RCC 7860 (cell line): ENCODE results near the gene JAKMIP3.
"Not testable (repeated sequence)": the region's sequence is repeated elsewhere in the genome, so short reads cannot be mapped to it uniquely, and the experiment has no call there.

ENCODE experiments used
- DNase-seq: peaks from one replicate; pipeline ENCODE4 v3.0.0-alpha.2; 2015; ENCODE audit warnings: low spot score
- FAIRE-seq: peaks from 2 replicates; lab custom pipeline; 2012; peaks lifted over from hg19 to GRCh38; lab: Jason Lieb, UNC

Gene JAKMIP3

DNA sequence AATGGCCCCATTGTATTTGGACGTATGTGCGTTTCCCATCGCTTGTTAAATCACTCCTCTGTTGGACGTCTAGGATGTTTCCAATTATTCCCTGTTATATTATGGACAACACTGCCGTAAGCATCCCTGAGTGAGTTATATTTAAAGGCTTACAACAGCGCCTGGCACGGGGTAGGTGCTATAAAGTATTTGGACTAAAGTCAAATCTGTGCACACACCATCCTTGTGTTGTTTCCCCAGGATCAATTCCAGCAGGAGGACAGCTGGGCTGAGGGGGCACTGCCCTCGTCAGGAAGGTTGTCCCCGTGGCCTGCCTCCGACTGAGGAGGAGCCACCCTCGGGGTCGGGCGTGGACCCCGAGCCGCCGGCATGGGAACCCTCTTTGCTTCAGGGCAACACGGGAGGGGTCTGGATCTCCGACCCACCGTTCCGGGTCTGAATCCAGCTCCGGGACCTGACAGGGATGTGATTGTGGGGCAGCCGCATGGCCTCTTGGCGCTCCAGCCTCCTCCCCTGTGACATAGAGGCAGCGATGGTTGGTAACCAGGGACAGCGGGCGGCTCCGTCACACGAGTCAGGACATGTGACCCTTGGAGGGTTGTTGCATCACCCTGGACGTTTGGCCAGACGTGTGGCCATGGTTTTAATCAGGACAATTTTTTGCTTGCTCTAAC lies 1.5 kb upstream of the JAKMIP3 start:
- FAIRE-seq (no peak), DNase-seq (no peak)

DNA sequence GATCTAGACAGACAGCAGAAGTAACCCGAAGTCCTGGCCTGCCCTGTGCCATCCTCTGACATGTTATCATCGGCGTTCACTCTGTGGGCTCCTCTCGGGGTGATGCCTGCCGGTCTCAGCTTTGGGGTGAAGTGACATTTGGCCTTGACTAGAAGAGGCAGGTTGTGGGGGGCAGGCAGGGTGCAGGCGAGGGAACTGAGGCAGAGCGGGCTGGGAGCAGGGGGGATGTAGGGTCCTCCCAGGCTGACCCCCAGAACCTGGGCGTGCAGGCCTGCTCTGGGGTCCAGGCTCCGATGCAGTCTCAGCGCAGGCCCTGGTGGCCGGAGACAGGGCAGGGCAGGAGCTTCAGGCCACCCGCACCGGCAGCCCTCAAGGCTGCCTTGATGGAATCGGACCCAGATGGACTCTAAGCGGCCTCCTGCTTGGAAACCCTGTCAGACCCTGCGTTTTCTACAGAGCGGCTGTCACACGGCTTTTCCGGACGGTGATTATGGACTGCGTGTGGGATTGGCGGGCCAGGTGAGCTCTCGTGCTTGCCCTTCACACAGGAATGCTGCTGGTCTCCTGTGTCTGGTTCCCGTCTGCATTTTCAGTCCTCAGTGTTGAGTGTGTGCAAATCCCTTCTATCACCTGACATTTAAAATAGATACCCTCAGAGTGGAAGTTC lies 842 bp upstream of the JAKMIP3 start:
- DNase-seq: no peak

DNA sequence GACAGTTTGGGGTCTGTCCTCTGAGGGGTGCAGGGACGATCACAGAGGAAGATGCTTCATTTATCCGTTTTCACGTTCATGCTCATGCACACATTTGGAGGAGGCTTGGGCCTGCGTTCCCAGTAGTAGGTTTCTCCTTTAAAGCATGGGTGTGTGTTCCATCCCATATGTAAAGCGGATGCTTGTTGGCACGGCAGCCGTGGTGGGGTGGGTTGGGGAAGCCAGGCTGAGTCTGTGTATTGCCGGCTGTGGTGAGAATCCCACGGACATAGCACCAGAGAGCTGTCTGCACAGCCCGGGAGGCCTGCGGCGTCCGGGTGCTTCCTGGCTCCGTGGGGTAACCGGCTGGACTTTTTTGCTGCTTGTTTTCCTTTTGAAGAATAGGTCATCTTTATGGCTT lies 440 bp downstream of the JAKMIP3 start:
- FAIRE-seq (no peak), DNase-seq (no peak)

More for the DNA sequence above, 842 bp upstream of the JAKMIP3 start:
- FAIRE-seq: no peak

DNA sequence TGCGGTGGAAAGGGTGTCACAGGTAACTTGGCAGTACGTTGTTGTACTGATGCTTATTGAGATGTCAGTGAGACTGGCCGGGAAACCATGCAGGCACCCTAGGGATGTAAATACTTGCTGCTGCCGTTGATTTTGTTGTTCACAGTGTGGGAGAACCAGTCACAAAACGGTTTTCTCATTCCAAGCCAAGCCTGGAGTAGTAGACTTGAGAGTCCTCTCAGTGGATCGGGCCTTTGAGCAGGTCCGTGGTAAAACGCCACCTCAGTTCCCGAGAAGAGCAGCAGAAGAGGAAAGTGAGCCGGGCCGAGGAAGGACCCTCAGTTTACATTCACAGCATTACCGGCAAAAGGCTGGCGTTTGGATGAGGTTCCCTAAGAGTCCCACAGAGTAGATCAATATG lies 1.1 kb downstream of the JAKMIP3 start:
- no peak for DNase-seq
- no peak for FAIRE-seq

DNA sequence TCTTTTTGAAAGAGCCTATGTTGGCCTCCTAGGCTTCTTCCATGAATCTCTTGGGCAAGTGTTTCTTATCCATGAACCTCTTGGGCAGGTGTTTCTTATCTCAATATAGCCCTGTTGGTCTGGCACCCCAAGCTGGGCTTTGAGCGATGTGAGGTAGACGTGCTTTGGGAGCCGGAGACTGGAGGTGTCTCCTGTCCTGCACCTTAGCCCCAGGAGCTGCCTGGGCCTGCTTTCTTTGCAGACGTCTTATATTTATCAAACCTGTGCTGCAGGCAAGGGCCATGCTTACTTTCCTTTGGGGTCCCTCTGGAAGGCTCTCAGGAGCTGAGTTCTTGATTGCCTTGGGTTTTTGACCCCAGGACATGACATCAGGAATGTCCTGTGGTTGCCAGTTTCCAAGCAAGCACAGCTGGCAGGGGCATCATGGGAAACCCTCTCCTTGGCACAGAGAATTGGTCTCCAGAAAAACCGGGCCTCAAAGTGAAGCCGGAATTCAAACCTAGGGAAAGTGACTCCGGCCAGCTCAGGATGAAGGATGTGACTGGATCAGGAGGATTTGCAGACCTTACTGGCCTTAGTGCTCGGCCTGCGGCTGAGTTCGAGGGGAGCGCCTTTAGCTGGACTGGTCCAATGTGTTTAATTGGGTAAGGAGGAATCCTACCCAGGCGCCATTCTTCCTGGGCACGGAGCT lies 2.8 kb downstream of the JAKMIP3 start:
- FAIRE-seq: no peak

DNA sequence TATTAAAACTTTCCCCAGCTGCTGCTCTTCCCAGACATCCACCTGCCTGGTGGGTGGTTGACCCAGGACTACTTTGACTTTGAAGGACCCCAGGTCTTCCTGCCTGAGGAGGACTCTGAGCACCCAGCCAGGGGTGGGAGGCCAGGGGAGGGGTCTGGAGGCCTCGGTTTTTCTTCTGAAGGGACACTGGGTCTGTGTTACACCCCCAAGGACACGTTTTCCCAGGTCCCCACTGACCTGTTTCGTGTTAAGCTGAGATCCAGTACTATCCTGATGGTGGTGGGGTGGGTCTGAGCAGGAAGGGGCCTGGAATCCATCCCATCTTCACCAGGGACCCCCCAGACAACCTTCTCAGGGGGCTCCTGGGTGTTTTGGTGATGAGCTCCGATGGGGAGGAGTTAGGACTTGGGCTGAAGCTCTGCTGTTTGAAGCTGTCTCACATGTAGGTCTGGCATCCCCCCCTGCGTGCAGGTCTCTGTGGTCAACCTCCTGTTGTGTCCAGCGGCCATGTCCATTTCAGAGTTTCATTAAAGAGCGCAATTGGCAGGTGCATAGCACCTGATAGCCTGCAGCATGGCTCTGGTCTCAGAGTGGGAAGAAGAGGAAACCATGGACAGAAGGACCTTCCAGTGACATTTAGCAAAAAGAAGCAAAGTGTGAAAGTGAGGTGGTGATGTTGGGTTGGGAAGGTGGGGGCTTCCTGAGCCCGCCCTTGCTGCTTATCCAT lies 3.5 kb downstream of the JAKMIP3 start:
- FAIRE-seq: no peak

More for the DNA sequence above, 2.8 kb downstream of the JAKMIP3 start:
- no peak for DNase-seq

DNA sequence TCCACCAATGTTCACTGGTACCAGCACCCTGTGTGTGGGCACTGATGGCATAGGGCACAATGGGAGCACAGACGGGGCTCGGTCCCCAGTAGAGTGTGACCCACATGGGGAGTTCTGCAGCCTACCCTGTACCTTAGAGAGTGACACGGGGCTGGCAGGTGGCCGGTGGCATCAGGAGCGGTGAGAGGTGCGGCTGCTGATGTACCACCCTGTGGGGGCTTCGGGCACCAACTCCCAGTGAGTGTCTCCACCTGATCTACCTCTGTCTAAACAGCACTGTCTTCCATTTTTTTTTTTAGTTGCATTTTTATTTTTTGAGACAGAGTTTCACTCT lies 4.1 kb downstream of the JAKMIP3 start:
- no peak for DNase-seq
- FAIRE-seq: no peak

More for the DNA sequence above, 3.5 kb downstream of the JAKMIP3 start:
- DNase-seq: no peak

DNA sequence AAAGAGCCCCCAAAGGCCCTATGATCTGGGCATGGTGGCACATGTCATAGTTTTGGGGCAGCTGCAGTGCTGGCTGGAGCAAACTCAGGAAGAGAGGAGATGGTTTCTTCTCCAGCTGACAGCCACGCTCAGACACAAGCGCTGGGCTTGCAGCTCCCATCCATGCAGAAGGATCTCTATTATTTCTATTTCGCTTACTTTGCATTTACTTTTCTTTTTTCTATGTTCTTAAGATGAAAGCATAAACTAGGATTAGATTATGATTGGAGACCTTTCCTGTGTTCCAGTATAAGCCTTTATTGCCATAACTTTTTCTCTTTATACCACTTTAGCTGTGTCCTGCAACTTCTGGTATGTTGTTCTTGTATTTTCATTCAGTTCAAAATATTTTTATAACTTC lies 5.0 kb downstream of the JAKMIP3 start:
- no peak for FAIRE-seq
- no peak for DNase-seq

DNA sequence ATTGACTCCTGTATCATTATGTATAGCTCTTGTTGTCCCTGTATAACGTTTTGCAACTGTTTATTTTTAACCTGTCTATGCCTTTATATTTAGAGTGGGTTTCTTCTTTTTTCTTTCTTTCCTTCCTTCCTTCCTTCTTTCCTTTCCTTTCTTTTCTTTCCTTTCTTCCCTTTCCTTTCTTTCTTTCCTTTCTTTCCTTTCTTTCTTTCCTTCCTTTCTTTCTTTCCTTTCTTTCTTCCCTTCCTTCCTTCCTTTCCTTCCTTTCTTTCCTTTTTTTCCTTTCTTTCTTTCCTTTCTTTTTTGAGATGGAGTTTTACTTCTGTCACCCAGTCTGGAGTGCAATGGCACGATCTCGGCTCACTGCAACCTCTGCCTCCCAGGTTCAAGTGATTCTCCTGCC lies 5.9 kb downstream of the JAKMIP3 start:
- FAIRE-seq: no peak
- DNase-seq: no peak

DNA sequence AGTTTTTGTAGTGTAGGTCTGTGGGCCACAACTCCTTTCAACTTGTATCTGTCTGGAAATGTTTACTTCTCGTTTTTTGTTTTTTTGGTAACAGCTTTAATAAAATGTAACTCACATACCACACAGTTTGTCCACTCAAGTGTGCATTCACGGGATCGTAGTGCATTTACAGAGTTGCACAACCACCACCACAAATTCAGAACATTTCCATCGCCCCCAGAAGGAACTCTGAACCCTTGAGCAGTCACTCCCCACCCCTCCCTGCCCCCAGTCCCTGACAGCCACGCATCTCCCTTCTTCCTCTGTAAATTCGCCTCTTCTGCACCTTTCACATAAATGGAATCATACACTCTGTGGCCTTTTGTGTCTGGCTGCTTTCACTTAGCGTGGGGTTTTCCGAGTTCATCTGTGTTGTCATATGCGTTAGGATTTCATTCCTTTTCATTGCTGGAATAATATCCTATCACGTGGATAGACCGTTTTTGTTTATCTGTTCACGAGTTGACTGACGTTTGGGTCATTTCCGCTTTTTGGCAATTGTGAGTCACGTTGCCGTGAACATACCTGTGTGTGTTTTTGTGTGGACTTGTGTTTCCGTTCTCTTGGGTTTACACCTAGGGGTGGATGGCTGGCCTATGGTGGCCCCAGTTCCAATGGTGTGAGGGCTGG lies 10.3 kb downstream of the JAKMIP3 start:
- DNase-seq (no peak), FAIRE-seq (no peak)

DNA sequence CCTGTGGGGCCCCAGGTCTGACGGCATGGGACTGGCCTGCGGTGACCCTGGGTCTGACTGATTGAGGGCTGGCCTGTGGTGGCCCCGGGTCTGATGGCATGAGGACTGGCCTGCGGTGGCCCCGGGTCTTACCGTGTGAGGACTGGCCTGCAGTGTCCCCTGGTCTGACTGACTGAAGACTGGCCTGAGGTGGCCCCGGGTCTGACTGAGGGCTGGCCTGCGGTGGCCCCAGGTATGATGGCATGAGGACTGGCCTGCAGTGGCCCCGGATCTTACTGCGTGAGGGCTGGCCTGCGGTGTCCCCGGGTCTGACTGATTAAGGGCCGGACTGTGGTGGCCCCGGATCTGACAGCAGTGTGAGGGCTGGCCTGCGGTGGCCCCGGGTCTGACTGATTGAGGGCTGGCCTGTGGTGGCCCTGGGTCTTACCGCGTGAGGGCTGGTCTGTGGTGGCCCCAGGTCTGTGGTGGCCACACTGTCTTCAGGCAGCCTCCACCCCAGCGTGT lies 10.9 kb downstream of the JAKMIP3 start:
- DNase-seq: no peak
- no peak for FAIRE-seq

DNA sequence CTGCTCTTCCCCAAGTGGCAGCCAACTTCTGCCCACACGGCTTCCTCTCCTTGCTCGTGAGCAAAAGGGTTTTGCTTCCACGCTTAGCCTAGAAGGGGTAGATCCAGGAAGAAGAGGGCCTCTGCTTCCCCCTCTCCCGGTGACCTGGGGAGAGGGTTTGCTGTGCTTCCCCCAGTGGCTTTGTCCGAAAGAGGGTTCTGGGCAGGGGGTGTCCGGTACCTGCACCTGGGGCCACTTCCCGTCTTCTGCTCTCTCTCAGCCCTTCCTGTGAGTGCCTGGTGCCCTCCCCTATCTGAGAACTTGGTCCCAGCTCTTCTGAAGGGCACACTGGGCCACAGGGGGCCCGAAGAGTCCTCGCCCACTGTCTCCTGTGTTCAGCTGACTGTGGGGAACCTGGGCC lies 11.3 kb downstream of the JAKMIP3 start:
- no peak for FAIRE-seq

DNA sequence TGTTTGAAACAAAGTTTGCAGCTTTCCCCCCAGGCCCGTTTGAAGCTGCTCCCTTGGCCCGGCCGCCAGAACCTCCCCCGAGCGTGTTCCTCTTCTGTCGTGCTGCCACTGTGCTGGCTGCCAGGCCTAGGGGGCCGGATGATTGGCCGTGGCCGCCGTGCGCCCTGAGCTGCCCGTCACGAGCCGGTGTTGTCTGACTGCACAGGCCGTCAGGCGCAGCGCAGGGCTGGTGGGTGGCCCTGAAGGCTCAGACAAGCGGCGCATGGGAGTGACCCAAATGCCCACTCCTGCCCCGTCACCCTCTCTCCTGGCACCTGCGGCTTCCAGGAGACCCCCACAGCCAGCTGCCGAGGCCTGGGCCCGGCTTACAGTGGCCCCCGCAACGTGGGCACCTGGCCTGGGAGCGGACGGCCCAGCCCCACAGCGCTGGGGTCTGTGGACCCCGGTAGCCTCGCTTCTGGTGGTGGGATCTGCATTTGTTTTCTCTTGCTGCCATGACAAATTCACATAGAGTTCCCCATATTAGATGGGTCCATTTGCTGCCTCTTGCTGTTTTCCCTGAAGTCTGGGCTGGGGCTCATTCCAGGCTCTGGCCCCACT lies 13.1 kb downstream of the JAKMIP3 start:
- DNase-seq (no peak), FAIRE-seq (no peak)

More for the DNA sequence above, 11.3 kb downstream of the JAKMIP3 start:
- DNase-seq: no peak

DNA sequence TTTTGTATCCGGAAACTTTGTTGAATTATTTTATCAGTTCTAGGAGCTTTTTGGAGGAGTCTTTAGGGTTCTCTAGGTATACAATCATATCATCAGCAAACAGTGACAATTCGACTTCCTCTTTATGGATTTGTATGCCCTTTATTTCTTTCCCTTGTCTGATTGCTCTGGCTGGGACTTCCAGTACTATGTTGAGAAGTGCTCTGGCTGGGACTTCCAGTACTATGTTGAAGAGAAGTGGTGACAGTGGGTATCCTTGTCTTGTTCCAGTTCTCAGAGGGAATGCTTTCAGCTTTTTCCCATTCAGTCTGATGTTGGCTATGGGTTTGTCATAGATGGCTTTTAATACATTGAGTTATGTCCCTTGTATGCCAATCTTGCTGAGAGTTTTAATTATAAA lies 18.6 kb downstream of the JAKMIP3 start:
- FAIRE-seq, DNase-seq: not testable (repeated sequence)

DNA sequence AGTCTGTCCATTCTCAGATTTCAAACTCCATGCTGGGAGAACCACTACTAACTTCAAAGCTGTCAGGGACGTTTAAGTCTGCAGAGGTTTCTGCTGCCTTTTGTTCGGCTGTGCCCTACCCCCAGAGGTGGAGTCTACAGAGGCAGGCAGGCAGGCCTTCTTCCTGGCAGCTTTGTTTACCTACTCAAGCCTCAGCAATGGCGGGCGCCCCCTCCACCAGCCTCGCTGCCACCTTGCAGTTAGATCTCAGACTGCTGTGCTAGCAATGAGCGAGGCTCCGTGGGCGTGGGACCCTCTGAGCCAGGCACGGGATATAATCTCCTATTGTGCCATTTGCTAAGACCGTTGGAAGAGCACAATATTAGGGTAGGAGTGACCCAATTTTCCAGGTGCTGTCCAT lies 27.5 kb downstream of the JAKMIP3 start:
- not testable (repeated sequence) for DNase-seq, FAIRE-seq

DNA sequence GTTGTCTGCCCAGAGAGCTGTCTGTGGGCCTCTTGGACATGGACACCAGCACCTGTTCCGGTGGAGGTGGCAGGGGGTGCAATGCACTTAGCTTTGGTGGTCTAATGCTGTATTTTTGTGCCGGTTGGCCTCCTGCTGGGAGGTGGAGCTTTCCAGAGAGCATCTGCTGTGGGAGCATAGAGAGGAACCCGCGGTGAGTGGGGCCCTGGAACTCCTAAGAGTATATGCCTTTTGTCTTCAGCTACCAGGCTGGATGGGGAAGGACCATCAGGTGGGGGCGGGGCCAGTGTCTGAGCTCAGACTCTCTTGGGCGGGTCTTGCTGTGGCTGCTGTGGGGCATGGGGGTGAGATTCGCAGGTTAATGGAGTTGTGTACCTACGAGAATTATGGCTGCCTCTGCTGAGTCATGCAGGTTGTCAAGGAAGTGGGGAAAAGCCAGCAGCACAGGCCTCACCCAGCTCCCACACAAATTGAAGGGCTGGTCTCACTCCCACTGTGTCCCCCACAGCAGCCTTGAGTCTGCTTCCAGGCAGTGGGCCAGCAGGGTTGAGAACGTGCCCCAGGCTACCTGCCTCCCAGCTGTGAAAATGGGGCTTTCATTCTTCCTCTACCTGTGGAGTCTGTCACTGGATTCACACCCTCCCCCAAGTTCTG lies 29.0 kb downstream of the JAKMIP3 start:
- FAIRE-seq: no peak

DNA sequence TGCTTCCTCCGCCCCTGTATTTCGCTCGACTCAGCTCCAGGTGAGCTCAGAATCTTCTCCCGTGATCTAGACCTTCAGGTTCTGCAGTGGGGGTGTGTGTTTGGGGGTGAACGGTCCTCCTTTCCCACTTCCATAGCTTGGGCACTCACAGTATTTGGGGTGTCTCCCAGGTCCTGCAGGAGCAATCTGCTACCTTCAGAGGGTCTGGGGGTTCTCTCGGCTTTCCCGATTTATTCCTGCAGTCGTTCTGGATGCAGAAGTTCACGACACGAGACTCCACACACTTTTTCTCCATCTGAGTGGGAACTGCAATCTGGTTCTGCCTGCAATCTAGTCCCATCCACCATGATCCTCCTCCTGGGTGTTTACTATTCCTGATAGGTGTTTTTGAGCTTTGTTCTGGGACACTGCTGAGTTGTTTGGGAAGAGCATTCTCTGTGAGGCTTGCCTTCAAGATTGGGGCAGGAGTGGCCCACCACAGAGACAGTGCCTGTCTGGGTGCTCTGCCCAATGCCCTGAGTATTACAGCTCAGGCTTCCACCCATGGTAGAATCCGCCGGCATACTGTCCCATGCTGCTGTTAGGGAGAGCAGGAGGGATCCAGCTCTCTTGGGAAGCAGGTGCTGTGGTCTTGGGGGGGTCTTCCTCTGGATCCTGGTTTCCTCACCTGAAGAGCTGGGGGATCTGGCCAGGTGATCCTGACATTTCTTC lies 29.8 kb downstream of the JAKMIP3 start:
- FAIRE-seq: no peak
- no peak for DNase-seq

More for the DNA sequence above, 29.0 kb downstream of the JAKMIP3 start:
- DNase-seq: no peak

DNA sequence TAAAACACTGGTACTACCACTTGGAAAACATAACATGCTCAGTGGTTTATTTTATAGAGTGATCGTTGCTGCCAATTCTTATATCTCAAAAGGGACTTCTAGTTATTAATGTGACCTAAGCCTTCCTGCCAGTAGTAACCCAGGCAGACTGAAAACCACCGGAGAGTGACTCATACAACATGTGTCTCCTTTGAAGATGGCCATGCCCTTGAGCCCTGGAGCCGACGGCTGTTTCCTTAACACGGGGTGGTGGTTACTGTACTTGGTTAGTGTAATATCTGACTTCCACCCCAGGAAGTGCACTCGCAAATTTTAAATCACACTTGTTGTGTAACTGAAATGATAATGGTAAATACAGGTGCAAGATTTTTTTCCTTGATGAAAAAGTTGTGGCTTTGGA lies 30.5 kb downstream of the JAKMIP3 start:
- peak; percentile 93 for FAIRE-seq
- DNase-seq: peak; percentile 73

DNA sequence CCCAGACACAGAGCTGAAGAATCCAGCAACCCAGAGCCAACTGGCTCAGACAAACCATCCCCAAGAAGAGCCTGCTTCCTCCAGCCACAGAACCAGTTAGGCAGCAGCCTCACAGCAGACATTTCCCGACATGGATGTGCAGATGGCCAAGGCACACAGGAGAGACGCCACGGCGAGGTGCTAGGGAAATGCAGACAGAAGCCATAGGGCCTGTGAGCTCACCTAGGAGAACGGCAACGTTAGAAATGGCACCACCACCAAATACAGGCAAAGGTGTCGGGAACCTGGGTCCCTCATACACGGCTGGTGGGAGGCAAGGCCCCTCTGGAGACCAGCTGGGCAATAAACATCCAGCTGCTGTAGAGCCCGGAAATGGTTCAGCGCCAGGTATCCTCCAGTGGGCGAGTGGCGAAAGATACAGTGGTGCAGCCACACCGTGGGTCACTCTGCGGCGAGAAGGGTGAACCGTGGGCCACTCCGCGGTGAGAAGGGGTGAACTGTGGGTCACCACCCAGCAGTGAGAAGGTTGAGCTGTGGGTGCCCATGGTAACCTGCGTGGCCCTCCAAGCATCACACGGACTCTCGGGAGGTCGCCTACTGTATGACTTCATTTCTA lies 31.2 kb downstream of the JAKMIP3 start:
- FAIRE-seq (no peak), DNase-seq (no peak)
